Measurements from ENCODE around the gene MTHFR. TPM values are rescaled to one million over a fixed set of nuclear protein-coding genes. Genes with fewer than 3 reads are reported as not detected.

The MTHFR gene
- total RNA-seq, 4 donors from 2014 or later = 82.0 to 130 (median 87.3) TPM

GRCh38 chr1:11799099-11799498 lies 6.7 kb downstream of the MTHFR start:
- Histone ChIP-seq H3K4me1 (peaks cover 3 to 19% (median 13%) of the 10 kb centered on the region in 4 donors), H3K27ac (no peak overlapping the region), H3K36me3 (peaks cover 0 to 63% (median 0%) of the 10 kb centered on the region in 3 donors), H3K27me3 (no peaks in the 10 kb centered on the region), H3K9me3 (no peaks in the 10 kb centered on the region), H3K4me3 (no peak overlapping the region)
- DNase-seq = no peak
- TF ChIP-seq POLR2A (IDR thresholded peaks at IDR 0.05) = no peak
- no peak for TF ChIP-seq CTCF (IDR thresholded peaks at IDR 0.05)

- no peak for DNase-seq
- TF ChIP-seq POLR2A (IDR thresholded peaks at IDR 0.05) = no peak
- TF ChIP-seq CTCF (IDR thresholded peaks at IDR 0.05) = no peak
- H3K4me3 ChIP-seq = no peak overlapping the region
- no peaks in the 10 kb centered on the region for H3K9me3 ChIP-seq
- H3K36me3 ChIP-seq = peaks cover 0 to 72% (median 0%) of the 10 kb centered on the region in 3 donors
- peak overlapping the region in 2 of 4 donors; percentile 5 to 27 for H3K27ac ChIP-seq
- H3K27me3 ChIP-seq = no peaks in the 10 kb centered on the region
- peaks cover 0 to 6% (median 2%) of the 10 kb centered on the region in 4 donors for H3K4me1 ChIP-seq
Measured at GRCh38 chr1:11797525-11798216, 8.1 kb downstream of the MTHFR start.

- Histone ChIP-seq H3K9me3 (no peaks in the 10 kb centered on the region), H3K27me3 (no peaks in the 10 kb centered on the region), H3K4me1 (peaks cover 0 to 8% (median 2%) of the 10 kb centered on the region in 4 donors), H3K36me3 (peaks cover 0 to 70% (median 0%) of the 10 kb centered on the region in 3 donors), H3K27ac (peak overlapping the region in 1 of 4 donors; percentile 4), H3K4me3 (no peak overlapping the region)
- DNase-seq = no peak
- no peak for TF ChIP-seq POLR2A (IDR thresholded peaks at IDR 0.05)
- TF ChIP-seq CTCF (IDR thresholded peaks at IDR 0.05) = no peak
Measured at GRCh38 chr1:11796036-11796828, 9.5 kb downstream of the MTHFR start.

- Histone ChIP-seq H3K9me3 (no peaks in the 10 kb centered on the region), H3K36me3 (peaks cover 0 to 62% (median 0%) of the 10 kb centered on the region in 3 donors), H3K27ac (no peak overlapping the region), H3K4me1 (peaks cover 0 to 15% (median 3%) of the 10 kb centered on the region in 4 donors), H3K27me3 (no peaks in the 10 kb centered on the region), H3K4me3 (no peak overlapping the region)
- TF ChIP-seq CTCF (IDR thresholded peaks at IDR 0.05) (no peak), POLR2A (IDR thresholded peaks at IDR 0.05) (no peak)
- DNase-seq = no peak
Measured at GRCh38 chr1:11795238-11795890, 10.4 kb downstream of the MTHFR start.

GRCh38 chr1:11794446-11795237 lies 11.1 kb downstream of the MTHFR start:
- no peak for TF ChIP-seq CTCF (IDR thresholded peaks at IDR 0.05)
- TF ChIP-seq POLR2A (IDR thresholded peaks at IDR 0.05) = no peak

More at GRCh38 chr1:11794446-11795237, 11.1 kb downstream of the MTHFR start:
- Histone ChIP-seq H3K4me3 (no peak overlapping the region), H3K36me3 (peaks cover 0 to 61% (median 0%) of the 10 kb centered on the region in 3 donors), H3K27me3 (no peaks in the 10 kb centered on the region), H3K4me1 (peaks cover 0 to 23% (median 3%) of the 10 kb centered on the region in 4 donors), H3K27ac (no peak overlapping the region), H3K9me3 (no peaks in the 10 kb centered on the region)
- no peak for DNase-seq
